Duodenal mucosa (tissue), 2 donors: ENCODE results near the gene FMR1NB.

Experiments
- H3K27ac ChIP-seq: one replicate; pipeline ENCODE4 v1.7.0; 2013; ENCODE audit warnings: low read depth, low read length
- H3K27me3 ChIP-seq, 2 donors: one replicate each; pipeline ENCODE4 v1.7.0; 2013; ENCODE audit warnings: low read length in 2 of 2, control low read depth in 1 of 2; ENCODE audit not compliant: insufficient read depth in 2 of 2, control insufficient read depth in 1 of 2
- H3K36me3 ChIP-seq, 2 donors: one replicate each; pipeline ENCODE4 v1.7.0; 2013; ENCODE audit warnings: low read length in 2 of 2, control low read depth in 1 of 2; ENCODE audit not compliant: insufficient read depth in 2 of 2, control insufficient read depth in 1 of 2
- H3K4me1 ChIP-seq, 2 donors: one replicate each; pipeline ENCODE4 v1.7.0; 2013; ENCODE audit warnings: low read length in 2 of 2, control low read depth in 1 of 2; ENCODE audit not compliant: insufficient read depth in 2 of 2, control insufficient read depth in 1 of 2
- H3K4me3 ChIP-seq, 2 donors: one replicate each; pipeline ENCODE4 v1.7.0; 2013; ENCODE audit warnings: low read length in 2 of 2, low read depth in 1 of 2
- H3K9ac ChIP-seq, 2 donors: one replicate each; pipeline ENCODE4 v1.7.0; 2013; ENCODE audit warnings: low read length in 2 of 2, low read depth in 1 of 2
- H3K9me3 ChIP-seq, 2 donors: one replicate each; pipeline ENCODE4 v1.7.0; 2013; ENCODE audit warnings: low read length in 2 of 2, control low read depth in 1 of 2; ENCODE audit not compliant: control insufficient read depth in 1 of 2

The FMR1NB gene, protein sequence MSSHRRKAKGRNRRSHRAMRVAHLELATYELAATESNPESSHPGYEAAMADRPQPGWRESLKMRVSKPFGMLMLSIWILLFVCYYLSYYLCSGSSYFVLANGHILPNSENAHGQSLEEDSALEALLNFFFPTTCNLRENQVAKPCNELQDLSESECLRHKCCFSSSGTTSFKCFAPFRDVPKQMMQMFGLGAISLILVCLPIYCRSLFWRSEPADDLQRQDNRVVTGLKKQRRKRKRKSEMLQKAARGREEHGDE

DNA sequence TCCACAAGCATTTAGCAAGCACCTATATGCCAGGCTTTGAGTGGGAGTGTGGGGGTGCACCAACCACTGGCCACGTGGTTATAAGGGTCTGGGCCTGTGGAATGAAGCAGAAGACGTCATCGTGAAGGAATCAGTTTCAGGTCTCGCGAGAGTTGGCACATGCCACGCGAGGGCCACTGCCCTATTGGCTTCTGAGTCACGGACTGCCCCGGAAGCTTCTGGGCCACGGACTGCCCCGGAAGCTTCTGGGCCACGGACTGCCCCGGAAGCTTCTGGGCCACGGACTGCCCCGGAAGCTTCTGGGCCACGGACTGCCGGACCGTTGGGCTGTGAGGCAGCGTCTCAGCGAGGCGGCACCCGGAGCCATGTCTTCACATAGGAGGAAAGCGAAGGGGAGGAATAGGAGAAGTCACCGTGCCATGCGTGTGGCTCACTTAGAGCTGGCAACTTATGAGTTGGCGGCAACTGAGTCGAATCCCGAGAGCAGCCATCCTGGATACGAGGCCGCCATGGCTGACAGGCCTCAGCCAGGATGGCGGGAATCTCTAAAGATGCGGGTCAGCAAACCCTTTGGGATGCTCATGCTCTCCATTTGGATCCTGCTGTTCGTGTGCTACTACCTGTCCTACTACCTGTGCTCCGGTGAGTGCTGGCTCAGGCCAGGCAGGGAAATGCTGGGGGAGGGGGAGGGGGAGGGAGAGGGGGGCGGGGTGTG, at the start of gene FMR1NB:
Gene FMR1NB, plus strand, starts transcription at position 300 of the 715 bp plus-strand sequence. Its CDS starts 66 bp downstream, at position 366.
- Histone ChIP-seq H3K36me3 (no peaks in the 10 kb centered on the region), H3K9ac (no peak within 1 kb of the TSS), H3K27ac (no peak within 1 kb of the TSS), H3K27me3 (no peaks in the 10 kb centered on the region), H3K9me3 (no peaks in the 10 kb centered on the region), H3K4me3 (no peak within 1 kb of the TSS), H3K4me1 (no peaks in the 10 kb centered on the region)

DNA sequence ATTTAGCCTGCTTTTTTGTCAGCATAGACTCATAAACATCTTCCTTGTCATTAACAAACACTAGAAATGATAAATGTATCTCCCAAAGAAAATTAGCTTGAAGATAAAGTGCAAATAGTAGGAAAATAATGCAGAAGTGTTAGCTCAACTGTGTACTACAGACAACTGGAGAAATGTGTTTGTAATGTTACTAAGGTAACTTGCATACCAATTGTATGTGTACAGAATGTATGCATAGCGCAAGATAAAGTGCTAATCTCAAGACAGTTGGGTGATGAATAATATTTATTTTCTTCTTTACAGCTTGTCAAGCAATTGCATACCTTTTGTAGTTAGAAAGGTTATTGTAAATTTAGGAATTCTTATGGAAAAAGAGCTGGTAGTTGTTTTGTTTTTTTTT, 47.3 kb upstream of the FMR1NB start:
- Histone ChIP-seq H3K27me3 (no peaks in the 10 kb centered on the region), H3K36me3 (peaks cover 13 to 41% of the 10 kb centered on the region in 2 donors), H3K27ac (no peak overlapping the region), H3K4me1 (no peaks in the 10 kb centered on the region), H3K4me3 (no peak overlapping the region), H3K9ac (no peak overlapping the region), H3K9me3 (no peaks in the 10 kb centered on the region)

DNA sequence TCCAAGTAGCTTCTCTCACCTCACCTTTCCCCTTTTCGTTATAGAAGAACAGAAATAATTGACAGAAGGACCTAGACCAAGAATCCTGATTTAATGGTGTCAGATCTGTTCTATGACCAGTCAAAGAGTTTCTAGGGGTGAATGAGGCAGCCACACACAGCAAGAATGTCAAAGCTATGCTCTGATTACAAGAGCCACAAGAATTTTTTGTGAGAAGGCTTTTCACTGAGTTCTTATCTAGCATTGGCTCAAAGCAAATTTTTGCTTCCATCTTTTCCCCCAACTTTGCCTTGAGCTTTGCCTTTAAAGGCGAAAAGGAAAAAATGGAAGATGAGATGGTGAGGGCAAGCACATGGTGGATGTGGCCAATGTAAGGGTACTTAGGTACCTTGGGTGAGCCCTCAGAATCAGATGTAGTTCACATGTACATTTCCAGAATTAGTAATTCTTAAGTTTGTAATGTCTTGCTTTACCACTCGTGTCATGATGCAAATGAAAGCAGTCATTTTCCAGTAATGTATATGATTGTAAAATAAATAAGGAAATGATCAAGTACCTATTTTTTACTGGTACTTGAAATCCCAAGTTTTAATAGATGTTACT, 45.9 kb upstream of the FMR1NB start:
- Histone ChIP-seq H3K4me3 (no peak overlapping the region), H3K27ac (no peak overlapping the region), H3K27me3 (no peaks in the 10 kb centered on the region), H3K9me3 (no peaks in the 10 kb centered on the region), H3K4me1 (no peaks in the 10 kb centered on the region), H3K36me3 (peaks cover 9 to 36% of the 10 kb centered on the region in 2 donors), H3K9ac (no peak overlapping the region)

DNA sequence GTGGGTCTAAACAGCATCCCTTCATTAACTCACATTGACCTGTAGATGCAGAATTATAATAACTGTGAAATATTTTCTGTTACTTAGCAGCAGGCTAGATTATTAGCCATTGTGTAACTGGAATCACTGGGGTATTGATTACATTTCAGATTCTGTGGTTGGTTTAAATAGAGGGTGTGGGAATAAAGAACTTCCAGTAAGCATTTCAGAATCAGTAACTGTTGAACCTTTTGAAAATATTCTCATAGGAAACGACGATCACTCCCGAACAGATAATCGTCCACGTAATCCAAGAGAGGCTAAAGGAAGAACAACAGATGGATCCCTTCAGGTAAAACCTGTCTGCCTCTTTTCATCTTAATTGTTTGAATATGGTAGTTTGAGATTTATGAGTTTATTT, 35.9 kb upstream of the FMR1NB start:
- no peaks in the 10 kb centered on the region for H3K4me1 ChIP-seq
- H3K27ac ChIP-seq: no peak overlapping the region
- H3K4me3 ChIP-seq: no peak overlapping the region
- H3K9me3 ChIP-seq: no peaks in the 10 kb centered on the region
- H3K36me3 ChIP-seq: peaks cover 9 to 41% of the 10 kb centered on the region in 2 donors
- no peaks in the 10 kb centered on the region for H3K27me3 ChIP-seq
- H3K9ac ChIP-seq: no peak overlapping the region

DNA sequence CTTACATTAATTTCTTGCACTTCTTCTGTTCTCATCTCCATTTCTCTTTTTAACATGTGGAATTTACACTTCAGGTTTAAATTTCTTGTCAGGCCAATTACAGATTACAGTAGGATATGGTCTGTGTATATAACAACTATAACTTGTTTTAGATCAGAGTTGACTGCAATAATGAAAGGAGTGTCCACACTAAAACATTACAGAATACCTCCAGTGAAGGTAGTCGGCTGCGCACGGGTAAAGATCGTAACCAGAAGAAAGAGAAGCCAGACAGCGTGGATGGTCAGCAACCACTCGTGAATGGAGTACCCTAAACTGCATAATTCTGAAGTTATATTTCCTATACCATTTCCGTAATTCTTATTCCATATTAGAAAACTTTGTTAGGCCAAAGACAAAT, 32.6 kb upstream of the FMR1NB start:
- H3K9ac ChIP-seq: no peak overlapping the region
- H3K4me3 ChIP-seq: no peak overlapping the region
- H3K27me3 ChIP-seq: no peaks in the 10 kb centered on the region
- no peak overlapping the region for H3K27ac ChIP-seq
- no peaks in the 10 kb centered on the region for H3K4me1 ChIP-seq
- H3K9me3 ChIP-seq: no peaks in the 10 kb centered on the region
- peaks cover 3 to 24% of the 10 kb centered on the region in 2 donors for H3K36me3 ChIP-seq

DNA sequence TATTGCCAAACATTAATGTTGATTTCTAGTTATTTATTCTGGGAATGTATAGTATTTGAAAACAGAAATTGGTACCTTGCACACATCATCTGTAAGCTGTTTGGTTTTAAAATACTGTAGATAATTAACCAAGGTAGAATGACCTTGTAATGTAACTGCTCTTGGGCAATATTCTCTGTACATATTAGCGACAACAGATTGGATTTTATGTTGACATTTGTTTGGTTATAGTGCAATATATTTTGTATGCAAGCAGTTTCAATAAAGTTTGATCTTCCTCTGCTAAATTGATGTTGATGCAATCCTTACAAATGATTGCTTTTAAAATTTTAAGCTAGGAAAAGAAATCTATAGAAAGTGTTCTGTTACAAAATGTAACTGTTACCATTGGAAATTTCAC, 30.8 kb upstream of the FMR1NB start:
- Histone ChIP-seq H3K27me3 (no peaks in the 10 kb centered on the region), H3K9ac (no peak overlapping the region), H3K4me3 (no peak overlapping the region), H3K9me3 (no peaks in the 10 kb centered on the region), H3K4me1 (no peaks in the 10 kb centered on the region), H3K27ac (no peak overlapping the region), H3K36me3 (peaks cover 3 to 13% of the 10 kb centered on the region in 2 donors)

DNA sequence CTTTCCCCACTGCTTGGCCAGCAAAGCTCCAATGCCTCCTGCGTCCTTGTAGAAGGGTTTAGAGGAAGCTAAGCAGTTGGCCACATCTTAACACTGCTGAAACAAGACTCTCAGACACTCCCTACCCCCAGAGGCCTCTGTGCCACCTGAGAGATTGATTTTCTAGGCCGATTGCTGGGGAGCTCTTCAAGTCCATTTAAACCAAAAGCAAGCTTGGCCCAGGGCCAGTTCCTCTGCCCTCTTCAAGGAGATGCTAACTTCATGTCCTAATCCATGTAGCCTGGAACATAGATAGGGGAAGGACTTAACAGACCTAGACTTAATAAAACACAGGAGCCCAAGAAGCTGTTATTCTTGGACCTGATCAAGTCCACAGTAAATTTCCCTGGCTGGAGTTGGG, 27.2 kb upstream of the FMR1NB start:
- Histone ChIP-seq H3K27ac (no peak overlapping the region), H3K4me3 (no peak overlapping the region), H3K4me1 (no peaks in the 10 kb centered on the region), H3K27me3 (no peaks in the 10 kb centered on the region), H3K9ac (no peak overlapping the region), H3K36me3 (peaks cover 0 to 3% of the 10 kb centered on the region in 2 donors), H3K9me3 (no peaks in the 10 kb centered on the region)

DNA sequence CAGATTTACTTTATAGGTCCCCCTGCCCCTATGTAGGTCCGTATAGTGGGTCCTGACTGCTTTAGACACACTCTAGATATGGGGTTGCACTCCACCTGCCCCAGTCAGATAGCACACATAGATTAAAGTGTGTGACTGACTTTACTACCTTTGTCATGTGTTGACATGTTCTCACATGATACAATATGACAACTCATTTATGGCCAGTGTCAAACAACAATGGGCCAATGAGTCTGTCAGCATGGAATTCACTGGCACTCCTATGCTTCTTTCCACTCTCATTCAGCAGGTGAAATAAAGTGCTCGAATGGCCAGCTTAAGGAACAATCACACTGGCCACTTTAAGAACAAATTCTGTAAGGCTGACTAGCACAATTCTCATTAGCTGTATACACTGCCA, 23.8 kb upstream of the FMR1NB start:
- H3K27me3 ChIP-seq: no peaks in the 10 kb centered on the region
- no peaks in the 10 kb centered on the region for H3K4me1 ChIP-seq
- H3K4me3 ChIP-seq: no peak overlapping the region
- no peak overlapping the region for H3K9ac ChIP-seq
- H3K9me3 ChIP-seq: no peaks in the 10 kb centered on the region
- H3K27ac ChIP-seq: no peak overlapping the region
- no peaks in the 10 kb centered on the region for H3K36me3 ChIP-seq

DNA sequence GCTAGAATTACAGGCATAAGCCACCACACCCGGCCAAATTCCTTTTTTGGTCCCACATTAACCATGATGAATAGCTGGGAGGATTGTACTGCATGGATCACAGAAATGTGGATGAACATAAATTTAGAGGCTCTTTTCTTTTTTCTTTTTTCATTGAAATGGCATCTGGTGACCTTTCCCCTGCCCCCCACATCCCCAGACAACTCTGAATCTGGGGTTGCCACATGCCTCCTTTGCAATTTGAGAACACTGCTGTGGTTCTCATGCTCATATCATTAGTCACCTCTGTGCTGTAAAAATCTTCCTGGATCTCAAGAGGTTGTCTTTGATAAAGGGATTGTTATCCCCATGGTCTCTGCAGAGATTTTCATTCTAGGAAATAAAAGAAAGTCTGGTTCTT, 22.8 kb upstream of the FMR1NB start:
- H3K4me3 ChIP-seq: no peak overlapping the region
- H3K27ac ChIP-seq: no peak overlapping the region
- no peaks in the 10 kb centered on the region for H3K9me3 ChIP-seq
- no peaks in the 10 kb centered on the region for H3K4me1 ChIP-seq
- H3K27me3 ChIP-seq: no peaks in the 10 kb centered on the region
- H3K36me3 ChIP-seq: no peaks in the 10 kb centered on the region
- no peak overlapping the region for H3K9ac ChIP-seq

DNA sequence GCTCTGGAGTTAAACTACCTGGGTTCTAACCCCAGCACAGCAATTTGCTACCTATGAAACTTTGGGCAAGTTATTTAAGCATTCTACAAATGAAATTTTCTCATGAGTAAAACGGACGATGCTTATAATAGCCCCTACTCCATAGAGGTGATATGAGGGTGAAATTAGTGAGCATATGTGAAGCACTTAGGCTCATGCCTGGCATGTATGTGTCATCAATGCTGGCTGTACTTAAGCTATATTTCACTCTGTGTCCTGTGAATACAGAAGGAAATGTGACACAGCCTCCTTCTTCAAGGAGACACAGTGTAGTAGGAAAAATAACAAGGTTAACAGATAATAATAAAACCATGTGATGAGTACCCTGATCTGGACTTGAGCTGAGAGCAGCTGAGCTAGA, 20.4 kb upstream of the FMR1NB start:
- Histone ChIP-seq H3K9ac (no peak overlapping the region), H3K4me1 (no peaks in the 10 kb centered on the region)

More for the DNA sequence above, 20.4 kb upstream of the FMR1NB start:
- H3K27ac ChIP-seq: no peak overlapping the region
- no peaks in the 10 kb centered on the region for H3K27me3 ChIP-seq
- no peaks in the 10 kb centered on the region for H3K9me3 ChIP-seq
- H3K4me3 ChIP-seq: no peak overlapping the region
- H3K36me3 ChIP-seq: no peaks in the 10 kb centered on the region
